ENCODE data around the gene DGKG. TPM values are rescaled to one million over a fixed set of nuclear protein-coding genes. Genes with fewer than 3 reads are reported as not detected.
A peak's percentile ranks its signal among the peaks of the same experiment; 100 is the strongest.

Gene DGKG
- total RNA-seq, 1 donor from 2014 or later, result 30.8 TPM

- intact Hi-C loops (cut with DNase I), result no loop called here
- ATAC-seq (ENCODE audit: poor library complexity), result no peak
- no peak for DNase-seq
Measured at GRCh38 chr3:186109897-186110803, 251.9 kb downstream of the DGKG start.

- DNase-seq (peak; percentile 99), ATAC-seq (ENCODE audit: poor library complexity) (peak; percentile 97)
- intact Hi-C loops (cut with DNase I), result no loop called here
Measured at GRCh38 chr3:186108941-186109865, 252.8 kb downstream of the DGKG start, which contains the start of gene ETV5. Gene ETV5 (minus strand): TSS chr3:186109089. CDS start chr3:186105868, 3,221 bp downstream.

- peak; percentile 1 for ATAC-seq (ENCODE audit: poor library complexity)
- intact Hi-C loops (cut with DNase I), result no loop called here
- peak; percentile 58 for DNase-seq
Measured at GRCh38 chr3:186108106-186108940, 253.7 kb downstream of the DGKG start.

DNA sequence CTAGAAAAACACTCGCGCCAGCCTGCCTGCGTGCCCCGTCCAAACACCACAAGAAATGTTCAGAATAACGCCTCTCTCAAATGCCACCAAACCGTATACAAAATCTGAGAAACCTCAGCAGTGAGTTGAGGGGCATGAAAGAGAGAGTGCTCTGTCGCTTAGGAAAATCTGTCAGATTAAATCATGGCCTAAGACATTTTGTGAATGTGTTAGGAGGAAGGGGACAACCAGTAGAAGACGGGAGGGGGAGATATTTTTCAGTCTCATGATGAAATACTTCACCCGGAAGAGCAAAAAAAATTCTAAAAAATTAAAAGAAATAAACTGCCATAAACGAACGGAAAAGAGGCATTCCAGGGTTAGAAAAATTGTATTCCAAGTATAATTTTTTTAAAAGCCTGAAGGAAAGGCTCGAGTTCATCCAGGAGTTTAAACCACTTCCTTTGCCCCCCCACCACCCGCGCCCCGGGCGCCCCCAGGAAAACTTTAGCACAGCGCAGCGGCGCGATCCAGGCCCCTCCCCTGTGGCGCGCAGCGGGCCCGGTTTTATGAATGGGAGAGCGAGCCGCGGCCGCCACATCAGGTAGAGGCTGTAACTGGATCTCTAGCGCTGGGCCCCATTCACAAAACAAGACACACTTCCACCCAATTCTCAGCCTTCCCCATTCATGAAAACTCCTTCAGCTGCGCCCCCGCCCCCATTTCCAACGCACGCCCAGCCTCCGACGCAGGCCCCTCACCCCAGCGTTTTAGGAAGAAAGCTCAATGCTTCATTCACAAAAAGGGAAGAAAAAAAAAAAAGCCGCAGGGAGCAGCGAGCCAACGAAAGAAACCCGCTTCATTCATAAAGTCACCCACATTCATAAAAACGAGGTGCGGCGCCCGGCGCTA, 254.6 kb downstream of the DGKG start:
- peak; percentile 80 for DNase-seq
- ATAC-seq (ENCODE audit: poor library complexity), result peak; percentile 50
- intact Hi-C loops (cut with DNase I), result no loop called here

GRCh38 chr3:186105543-186105942, 256.5 kb downstream of the DGKG start:
- DNase-seq (no peak), ATAC-seq (ENCODE audit: poor library complexity) (no peak)
- intact Hi-C loops (cut with DNase I), result no loop called here

- intact Hi-C loops (cut with DNase I), result no loop called here
- ATAC-seq (ENCODE audit: poor library complexity) (no peak), DNase-seq (no peak)
Measured at GRCh38 chr3:186102687-186103086, 259.3 kb downstream of the DGKG start.

GRCh38 chr3:186100398-186100797, 261.6 kb downstream of the DGKG start:
- intact Hi-C loops (cut with DNase I), result no loop called here
- ATAC-seq (ENCODE audit: poor library complexity) (no peak), DNase-seq (no peak)

DNA sequence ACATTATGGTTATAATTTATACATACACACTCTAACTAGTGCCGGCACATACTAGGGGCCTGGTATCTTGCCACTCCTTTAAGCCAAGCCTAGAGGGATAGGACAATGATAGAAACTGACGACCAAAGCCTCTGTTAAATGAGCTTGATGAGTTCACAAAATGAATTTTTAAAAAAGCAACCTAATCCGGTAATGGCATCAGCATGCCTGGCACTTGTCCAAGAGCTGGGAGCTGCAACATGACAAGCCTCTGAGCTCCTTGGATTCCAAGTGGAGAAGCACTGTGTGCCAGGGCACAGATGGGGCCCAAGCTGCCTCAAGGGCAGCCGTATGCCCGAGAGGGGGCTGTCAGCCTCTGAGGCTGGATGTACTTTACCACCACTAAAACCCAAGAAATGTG, 262.9 kb downstream of the DGKG start:
- DNase-seq (peak; percentile 70), ATAC-seq (ENCODE audit: poor library complexity) (no peak)
- intact Hi-C loops (cut with DNase I), result no loop called here

DNA sequence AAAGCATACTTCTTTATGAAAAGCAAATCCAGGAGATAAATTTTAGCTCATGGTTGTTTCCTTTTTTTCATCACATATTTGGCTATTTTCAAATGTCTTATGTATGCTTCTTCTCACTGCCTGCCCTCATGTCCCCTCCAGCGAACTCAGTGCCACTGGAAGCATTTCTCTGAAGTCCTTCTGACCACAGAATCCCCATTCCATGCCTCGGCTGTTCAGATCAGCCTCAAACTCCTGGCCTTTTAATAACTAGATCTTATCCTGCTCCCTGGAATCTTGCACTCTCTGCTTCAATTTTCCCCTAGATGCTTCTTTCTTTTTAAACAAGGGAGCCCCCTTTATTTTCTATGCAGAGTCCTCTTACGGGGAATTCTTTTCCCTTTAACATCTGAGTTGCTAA, 263.3 kb downstream of the DGKG start:
- intact Hi-C loops (cut with DNase I), result no loop called here
- DNase-seq (no peak), ATAC-seq (ENCODE audit: poor library complexity) (no peak)

DNA sequence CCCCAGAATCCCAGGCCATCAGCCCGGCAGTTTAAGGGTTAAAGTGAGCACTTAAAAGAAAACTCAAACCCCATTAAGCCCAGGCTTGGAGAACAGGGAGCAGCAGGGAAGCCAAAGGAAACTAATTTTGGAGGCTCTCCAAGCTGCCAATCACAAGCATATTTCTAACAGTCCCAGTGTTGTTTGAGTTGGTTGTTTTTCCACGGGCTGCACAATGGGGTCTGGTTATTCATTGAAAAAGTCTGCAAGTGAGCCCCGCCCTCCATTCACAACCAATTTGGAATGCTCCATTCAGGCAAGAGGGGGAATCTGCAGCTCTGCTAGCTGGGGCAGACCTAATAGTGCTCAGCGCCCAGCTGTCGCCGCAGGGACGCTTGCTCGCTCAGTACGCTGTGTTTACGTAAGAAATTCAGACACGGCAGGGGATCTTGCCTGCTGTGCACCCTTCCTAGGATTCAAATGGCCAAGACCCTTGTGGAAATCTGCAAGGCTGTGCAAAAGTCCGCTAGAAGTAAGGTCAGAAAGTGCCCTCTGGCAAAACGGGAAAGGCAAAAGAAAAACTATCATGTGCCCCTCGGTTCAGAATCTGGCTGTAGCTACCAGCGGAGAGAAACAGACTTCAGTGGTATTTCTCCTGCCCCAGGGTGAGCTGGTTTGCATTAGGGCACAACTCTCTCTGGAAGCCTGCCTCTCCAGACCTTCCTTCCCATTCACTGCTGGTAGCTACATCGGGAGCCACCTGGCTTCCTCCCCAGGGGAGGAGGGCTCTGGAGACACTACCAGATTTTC, 264.2 kb downstream of the DGKG start:
- intact Hi-C loops (cut with DNase I), result no loop called here
- ATAC-seq (ENCODE audit: poor library complexity) (peak; percentile 92), DNase-seq (peak; percentile 75)

GRCh38 chr3:186097317-186097662, 264.7 kb downstream of the DGKG start:
- intact Hi-C loops (cut with DNase I), result no loop called here
- DNase-seq (no peak), ATAC-seq (ENCODE audit: poor library complexity) (no peak)

Other genes with a start within 250 kb of the DGKG start
- gene CRYGS, start 182.1 kb upstream of the DGKG start, total RNA-seq, result 1.1 TPM
- gene TBCCD1, start 205.1 kb upstream of the DGKG start, total RNA-seq, result 6.2 TPM
- 19.7 TPM for gene DNAJB11, start 208.5 kb upstream of the DGKG start, total RNA-seq